Activated CD8-positive, alpha-beta memory T cell treated with anti-CD3 and anti-CD28 coated beads, Interleukin-2, amount 50 U/mL, for 1 hour (primary cell): Measurements from ENCODE around the gene MAP4K4.

Experiments
- DNase-seq: peaks from one replicate; pipeline ENCODE4 v3.0.0-alpha.2; 2020; ENCODE audit errors: extremely low read depth

MAP4K4 gene

GRCh38 chr2:101692766-101693165, 4.7 kb upstream of the MAP4K4 start:
- DNase-seq, result no peak

- no peak for DNase-seq
Measured at GRCh38 chr2:101693991-101694588, 3.4 kb upstream of the MAP4K4 start.

- no peak for DNase-seq
Measured at GRCh38 chr2:101696272-101697123, 1.0 kb upstream of the MAP4K4 start.

GRCh38 chr2:101698014-101698843, 722 bp downstream of the MAP4K4 start:
- DNase-seq, result no peak

- no peak for DNase-seq
Measured at GRCh38 chr2:101698844-101699754, 1.6 kb downstream of the MAP4K4 start.

- no peak for DNase-seq
Measured at GRCh38 chr2:101699755-101700461, 2.4 kb downstream of the MAP4K4 start.

- DNase-seq, result no peak
Measured at GRCh38 chr2:101704046-101704466, 6.5 kb downstream of the MAP4K4 start.

GRCh38 chr2:101704816-101705578, 7.5 kb downstream of the MAP4K4 start:
- DNase-seq, result no peak

GRCh38 chr2:101706121-101706818, 8.8 kb downstream of the MAP4K4 start:
- DNase-seq, result no peak

GRCh38 chr2:101706819-101707177, 9.3 kb downstream of the MAP4K4 start:
- no peak for DNase-seq

GRCh38 chr2:101710036-101710435, 12.5 kb downstream of the MAP4K4 start:
- no peak for DNase-seq

GRCh38 chr2:101710471-101711318, 13.2 kb downstream of the MAP4K4 start:
- DNase-seq, result no peak

GRCh38 chr2:101714118-101714517, 16.6 kb downstream of the MAP4K4 start:
- DNase-seq, result no peak

- DNase-seq, result no peak
Measured at GRCh38 chr2:101717071-101717845, 19.8 kb downstream of the MAP4K4 start.

- DNase-seq, result no peak
Measured at GRCh38 chr2:101718479-101718878, 21.0 kb downstream of the MAP4K4 start.

GRCh38 chr2:101718993-101719571, 21.6 kb downstream of the MAP4K4 start:
- no peak for DNase-seq

- no peak for DNase-seq
Measured at GRCh38 chr2:101720732-101721131, 23.2 kb downstream of the MAP4K4 start.
